Smooth muscle cell (in vitro differentiated cells): ENCODE results near the gene BUD13. TPM values are rescaled to one million over a fixed set of nuclear protein-coding genes. Genes with fewer than 3 reads are reported as not detected.

ENCODE experiments used
- DNase-seq: peaks from one replicate; lab custom pipeline; 2025; ENCODE audit not compliant: unreplicated experiment; lab: John Stamatoyannopoulos, UW
- H2AFZ ChIP-seq: fragments of 200-600 bp; sonication (generic); 2 replicates; pipeline ENCODE4 v1.6.0; 2016; ENCODE audit warnings: antibody characterized with exemption, low read depth, mild to moderate bottlenecking
- H3F3A ChIP-seq: fragments of 200-600 bp; sonication (generic); 2 replicates; pipeline ENCODE4 v1.6.0; 2017; ENCODE audit warnings: antibody characterized with exemption, low read depth
- H3K27ac ChIP-seq: fragments of 200-600 bp; sonication (generic); 2 replicates; pipeline ENCODE4 v1.5.1; 2016; ENCODE audit warnings: low read depth, mild to moderate bottlenecking
- H3K27me3 ChIP-seq: fragments of 200-600 bp; sonication (generic); 2 replicates; pipeline ENCODE4 v1.6.1; 2016; ENCODE audit warnings: low read depth, mild to moderate bottlenecking
- H3K36me3 ChIP-seq: fragments of 200-600 bp; sonication (generic); 2 replicates; pipeline ENCODE4 v1.5.1; 2016; ENCODE audit warnings: low read depth
- H3K4me1 ChIP-seq: fragments of 200-600 bp; sonication (generic); 2 replicates; pipeline ENCODE4 v1.5.1; 2016; ENCODE audit warnings: low read depth
- H3K4me2 ChIP-seq: fragments of 200-600 bp; sonication (generic); 2 replicates; pipeline ENCODE4 v1.6.0; 2016; ENCODE audit warnings: mild to moderate bottlenecking
- H3K4me3 ChIP-seq: fragments of 200-600 bp; sonication (generic); 2 replicates; pipeline ENCODE4 v1.5.1; 2016; ENCODE audit warnings: mild to moderate bottlenecking
- H3K79me2 ChIP-seq: fragments of 200-600 bp; sonication (generic); 2 replicates; pipeline ENCODE4 v1.6.0; 2016; ENCODE audit warnings: low read depth, mild to moderate bottlenecking
- H3K9ac ChIP-seq: fragments of 200-600 bp; sonication (generic); 2 replicates; pipeline ENCODE4 v1.6.0; 2016; ENCODE audit warnings: low read depth
- H3K9me3 ChIP-seq: fragments of 200-600 bp; sonication (generic); replicated peaks from 2 replicates; pipeline ENCODE4 v1.5.1; 2016; ENCODE audit warnings: low read depth
- H4K20me1 ChIP-seq: fragments of 200-600 bp; sonication (generic); 2 replicates; pipeline ENCODE4 v1.6.0; 2016; ENCODE audit warnings: low read depth
- WGBS: methylation state at CpG from one replicate; pipeline ENCODE4 v1.1.7; 2016; ENCODE audit warnings: low lambda C conversion rate; 5-methylcytosine and 5-hydroxymethylcytosine counted together
- polyA plus RNA-seq: library from polyadenylated mRNA; unstranded; fragments of >200 nt; fragmentation: Nextera tagmentation; extraction: Ambion mirVana; gene quantifications from 2 replicates; pipeline ENCODE4 v1.2.1, GENCODE V29; 2016
- total RNA-seq: library from RNA; depleted of rRNA; stranded (reverse); fragments of >200 nt; gene quantifications from 2 replicates; pipeline ENCODE4 v1.2.3, GENCODE V29; 2014
- TF ChIP-seq, protein P1 (sequence below): fragments of 200-600 bp; sonication (generic); IDR thresholded peaks from 2 replicates; pipeline ENCODE4 v1.5.1; 2017; ENCODE audit warnings: borderline replicate concordance, mild to moderate bottlenecking, antibody characterized with exemption; ENCODE audit not compliant: insufficient read depth, poor library complexity, severe bottlenecking

Gene BUD13
- total and polyA plus RNA-seq, 2 experiments from 2014 or later: 10.9 to 13.4 TPM

DNA sequence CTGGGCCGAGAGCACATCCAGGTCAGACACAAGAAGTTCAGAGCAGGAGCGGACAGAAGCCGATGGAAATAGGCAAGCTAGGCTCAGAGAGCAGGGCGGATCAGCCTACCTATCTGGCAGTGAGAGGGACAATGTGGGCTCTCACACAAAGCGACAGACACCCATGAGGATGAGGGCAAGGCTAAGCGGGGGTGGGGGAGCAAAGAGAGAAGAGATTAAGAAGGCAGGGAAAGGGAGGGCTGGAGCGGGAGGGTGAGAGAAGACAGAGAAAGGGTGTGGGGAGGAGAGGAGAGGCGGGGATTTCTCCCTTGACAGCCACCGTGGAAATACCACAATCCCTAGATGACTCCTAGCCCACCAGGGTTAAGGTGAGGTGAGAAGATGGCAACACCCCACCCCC, 57.9 kb downstream of the BUD13 start:
- 86% methylated on average over 7 of the region's 9 CpGs for WGBS
- Histone ChIP-seq H3K9me3 (no peaks in the 10 kb centered on the region), H3K9ac (no peak overlapping the region), H2AFZ (no peak overlapping the region), H3K27me3 (peaks cover 4% of the 10 kb centered on the region), H3K27ac (no peak overlapping the region), H3K79me2 (no peaks in the 10 kb centered on the region), H3K4me2 (no peak overlapping the region), H3K4me3 (no peak overlapping the region), H3K36me3 (no peaks in the 10 kb centered on the region), H3K4me1 (no peaks in the 10 kb centered on the region), H3F3A (no peaks in the 10 kb centered on the region), H4K20me1 (no peaks in the 10 kb centered on the region)
- no peak for DNase-seq
- TF ChIP-seq, protein P1, sequence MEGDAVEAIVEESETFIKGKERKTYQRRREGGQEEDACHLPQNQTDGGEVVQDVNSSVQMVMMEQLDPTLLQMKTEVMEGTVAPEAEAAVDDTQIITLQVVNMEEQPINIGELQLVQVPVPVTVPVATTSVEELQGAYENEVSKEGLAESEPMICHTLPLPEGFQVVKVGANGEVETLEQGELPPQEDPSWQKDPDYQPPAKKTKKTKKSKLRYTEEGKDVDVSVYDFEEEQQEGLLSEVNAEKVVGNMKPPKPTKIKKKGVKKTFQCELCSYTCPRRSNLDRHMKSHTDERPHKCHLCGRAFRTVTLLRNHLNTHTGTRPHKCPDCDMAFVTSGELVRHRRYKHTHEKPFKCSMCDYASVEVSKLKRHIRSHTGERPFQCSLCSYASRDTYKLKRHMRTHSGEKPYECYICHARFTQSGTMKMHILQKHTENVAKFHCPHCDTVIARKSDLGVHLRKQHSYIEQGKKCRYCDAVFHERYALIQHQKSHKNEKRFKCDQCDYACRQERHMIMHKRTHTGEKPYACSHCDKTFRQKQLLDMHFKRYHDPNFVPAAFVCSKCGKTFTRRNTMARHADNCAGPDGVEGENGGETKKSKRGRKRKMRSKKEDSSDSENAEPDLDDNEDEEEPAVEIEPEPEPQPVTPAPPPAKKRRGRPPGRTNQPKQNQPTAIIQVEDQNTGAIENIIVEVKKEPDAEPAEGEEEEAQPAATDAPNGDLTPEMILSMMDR: no peak

DNA sequence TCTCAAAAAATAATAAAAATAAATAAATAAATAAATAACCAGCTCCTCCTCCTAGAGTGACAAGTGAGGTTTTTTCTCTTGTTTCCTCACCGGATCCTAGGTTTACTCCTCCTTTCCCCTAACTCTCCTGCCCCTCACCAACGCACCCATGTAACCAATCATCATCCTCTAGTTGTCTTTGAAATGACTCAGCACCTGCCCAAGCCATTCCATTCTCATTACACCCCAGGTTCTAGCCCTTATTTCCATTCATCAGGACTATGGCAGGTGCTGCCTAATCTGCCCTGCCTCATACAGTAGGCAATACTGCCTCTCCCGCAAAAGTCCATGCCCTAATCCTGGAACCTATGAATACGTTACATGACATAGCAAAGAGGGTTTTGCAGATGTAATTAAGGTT, 60.4 kb downstream of the BUD13 start:
- Histone ChIP-seq H3K4me3 (no peak overlapping the region), H2AFZ (no peak overlapping the region), H3K9ac (no peak overlapping the region), H3K4me2 (no peak overlapping the region), H3K36me3 (no peaks in the 10 kb centered on the region), H3K79me2 (no peaks in the 10 kb centered on the region), H3K4me1 (no peaks in the 10 kb centered on the region), H4K20me1 (no peaks in the 10 kb centered on the region), H3K9me3 (no peaks in the 10 kb centered on the region), H3F3A (no peaks in the 10 kb centered on the region), H3K27me3 (peaks cover 11% of the 10 kb centered on the region), H3K27ac (no peak overlapping the region)
- DNase-seq: no peak
- WGBS: 87% methylated on average over 4 of the region's 4 CpGs
- TF ChIP-seq, protein P1: no peak

DNA sequence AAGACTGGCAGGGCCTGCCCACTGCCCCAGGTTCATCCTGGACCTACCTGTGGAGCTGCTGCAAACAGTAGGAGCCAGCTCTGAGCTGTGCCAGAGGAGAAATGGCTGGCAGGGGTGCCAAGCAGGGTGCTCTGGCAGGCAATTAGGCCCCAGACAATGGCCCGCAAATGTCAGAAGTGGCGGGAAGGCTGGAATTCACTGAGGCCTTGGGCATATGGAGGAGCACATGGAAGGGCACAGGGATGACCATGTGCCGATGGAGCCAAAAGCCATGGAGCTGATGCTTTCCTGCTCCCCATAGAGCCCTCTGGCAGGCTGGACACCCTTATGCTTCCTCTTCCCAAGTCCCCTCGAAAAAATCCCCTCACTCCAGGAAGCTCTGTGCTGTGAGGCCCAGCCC, 62.0 kb downstream of the BUD13 start:
- H3K27ac ChIP-seq: no peak overlapping the region
- no peak overlapping the region for H3K9ac ChIP-seq
- H2AFZ ChIP-seq: no peak overlapping the region
- no peaks in the 10 kb centered on the region for H3K9me3 ChIP-seq
- no peak for DNase-seq
- H3K4me2 ChIP-seq: no peak overlapping the region
- peaks cover 11% of the 10 kb centered on the region for H3K27me3 ChIP-seq
- H3K4me1 ChIP-seq: no peaks in the 10 kb centered on the region
- H4K20me1 ChIP-seq: no peaks in the 10 kb centered on the region
- no peaks in the 10 kb centered on the region for H3K36me3 ChIP-seq
- WGBS: 94% methylated on average over 4 of the region's 4 CpGs
- no peak overlapping the region for H3K4me3 ChIP-seq
- H3K79me2 ChIP-seq: no peaks in the 10 kb centered on the region
- TF ChIP-seq, protein P1: no peak
- no peaks in the 10 kb centered on the region for H3F3A ChIP-seq

DNA sequence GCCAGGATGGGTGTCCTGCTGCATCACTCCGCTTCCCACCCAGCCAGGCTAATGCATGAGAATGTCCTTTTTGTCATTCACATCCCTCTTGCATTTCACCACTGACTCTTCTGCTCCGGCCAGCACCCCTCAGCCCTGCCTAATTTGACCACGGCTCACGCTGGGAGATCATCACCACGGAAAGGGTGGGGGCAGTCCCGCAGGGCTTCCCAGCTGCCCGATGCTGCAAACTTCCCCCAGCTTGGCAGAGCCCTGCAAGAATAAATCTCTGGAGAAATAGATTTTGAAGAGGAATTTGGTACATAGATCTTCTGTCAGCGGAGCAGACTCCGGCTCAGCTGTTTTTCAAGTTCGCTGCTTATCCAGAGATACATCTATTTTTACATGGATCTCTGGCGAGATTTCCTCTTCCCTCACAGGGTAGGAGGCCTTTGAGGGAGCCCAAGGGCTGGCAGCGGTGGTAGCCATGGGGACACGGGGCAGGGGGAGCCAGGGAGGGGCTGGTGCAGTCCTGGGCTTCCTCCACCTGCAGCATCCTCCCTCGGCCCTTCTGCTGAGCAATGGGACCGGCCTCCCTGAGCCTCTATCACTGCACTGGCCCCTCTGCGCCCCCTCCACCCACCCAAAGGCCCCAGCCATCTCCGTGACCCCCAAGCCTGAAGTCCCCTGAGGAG, 62.6 kb downstream of the BUD13 start:
- Histone ChIP-seq H2AFZ (no peak overlapping the region), H4K20me1 (no peaks in the 10 kb centered on the region), H3K79me2 (no peaks in the 10 kb centered on the region), H3F3A (no peaks in the 10 kb centered on the region), H3K9ac (no peak overlapping the region), H3K4me2 (no peak overlapping the region), H3K4me3 (no peak overlapping the region), H3K9me3 (no peaks in the 10 kb centered on the region), H3K27ac (no peak overlapping the region), H3K4me1 (no peaks in the 10 kb centered on the region), H3K27me3 (peaks cover 11% of the 10 kb centered on the region), H3K36me3 (no peaks in the 10 kb centered on the region)
- TF ChIP-seq, protein P1: no peak
- 51% methylated on average over 15 of the region's 17 CpGs for WGBS
- no peak for DNase-seq
